SK-N-SH treated with all-trans-retinoic acid at 6 μM for 48 hours (cell line): ENCODE results near the gene NPEPL1.
A peak's percentile ranks its signal among the peaks of the same experiment; 100 is the strongest.

Source experiments
- ATAC-seq: fragments of 200-7000 bp; cut with Tn5 transposase; 3 replicates; pipeline ENCODE4 v1.9.1; 2020; ENCODE audit warnings: mild to moderate bottlenecking, moderate library complexity
- ARNTL ChIP-seq: fragments of 450-650 bp; formaldehyde crosslinking; IDR thresholded peaks from 2 replicates; pipeline ENCODE4 v1.5.0; 2020; ENCODE audit warnings: low read depth, mild to moderate bottlenecking, moderate library complexity, borderline replicate concordance
- BACH2 ChIP-seq: fragments of 250-450 bp; sonication (Bioruptor Pico); IDR thresholded peaks from 2 replicates; pipeline ENCODE4 v1.9.0; 2021; ENCODE audit warnings: mild to moderate bottlenecking, borderline replicate concordance
- CSDC2 ChIP-seq: fragments of 250-450 bp; sonication (Bioruptor Pico); IDR thresholded peaks from 2 replicates; pipeline ENCODE4 v1.5.0; 2020; ENCODE audit warnings: mild to moderate bottlenecking, moderate library complexity
- CSRNP3 ChIP-seq: fragments of 250-450 bp; sonication (Bioruptor Pico); IDR thresholded peaks from 2 replicates; pipeline ENCODE4 v1.5.1; 2021; ENCODE audit warnings: mild to moderate bottlenecking, moderate library complexity
- ESRRG ChIP-seq: fragments of 250-450 bp; sonication (Bioruptor Pico); IDR thresholded peaks from 2 replicates; pipeline ENCODE4 v1.6.1; 2021; ENCODE audit warnings: mild to moderate bottlenecking
- GLIS3 ChIP-seq: fragments of 250-450 bp; sonication (Bioruptor Pico); IDR thresholded peaks from 2 replicates; pipeline ENCODE4 v1.5.0; 2020; ENCODE audit warnings: mild to moderate bottlenecking, moderate library complexity
- ISL1 ChIP-seq: fragments of 250-450 bp; sonication (Bioruptor Pico); IDR thresholded peaks from 2 replicates; pipeline ENCODE4 v2.1.2; 2022; ENCODE audit warnings: mild to moderate bottlenecking, moderate library complexity
- OSR1 ChIP-seq: fragments of 250-450 bp; sonication (Bioruptor Pico); IDR thresholded peaks from 2 replicates; pipeline ENCODE4 v1.8.0; 2022; ENCODE audit warnings: moderate library complexity, mild to moderate bottlenecking, inconsistent platforms
- PATZ1 ChIP-seq: fragments of 250-450 bp; sonication (Bioruptor Pico); IDR thresholded peaks from 2 replicates; pipeline ENCODE4 v1.8.0; 2020; ENCODE audit warnings: mild to moderate bottlenecking, moderate library complexity, borderline replicate concordance
- POU6F1 ChIP-seq: fragments of 250-450 bp; sonication (Bioruptor Pico); IDR thresholded peaks from 2 replicates; pipeline ENCODE4 v1.8.0; 2021; ENCODE audit warnings: low read depth, mild to moderate bottlenecking, moderate library complexity, borderline replicate concordance
- PPARA ChIP-seq: fragments of 250-450 bp; sonication (Bioruptor Pico); IDR thresholded peaks from 2 replicates; pipeline ENCODE4 v1.5.0; 2020; ENCODE audit warnings: mild to moderate bottlenecking, borderline replicate concordance
- RARB ChIP-seq: fragments of 250-450 bp; sonication (Bioruptor Pico); IDR thresholded peaks from 2 replicates; pipeline ENCODE4 v1.8.0; 2021; ENCODE audit warnings: mild to moderate bottlenecking, moderate library complexity
- SNAI2 ChIP-seq: fragments of 250-450 bp; sonication (Bioruptor Pico); IDR thresholded peaks from 2 replicates; pipeline ENCODE4 v1.5.0; 2020; ENCODE audit warnings: mild to moderate bottlenecking, moderate library complexity
- TCF4 ChIP-seq: fragments of 250-450 bp; sonication (Bioruptor Pico); IDR thresholded peaks from 2 replicates; pipeline ENCODE4 v1.8.0; 2021; ENCODE audit warnings: mild to moderate bottlenecking, moderate library complexity, borderline replicate concordance
- TOX ChIP-seq: fragments of 250-450 bp; sonication (Bioruptor Pico); IDR thresholded peaks from 2 replicates; pipeline ENCODE4 v1.8.0; 2021; ENCODE audit warnings: mild to moderate bottlenecking, moderate library complexity, borderline replicate concordance
- TSHZ2 ChIP-seq: fragments of 250-450 bp; sonication (Bioruptor Pico); IDR thresholded peaks from 2 replicates; pipeline ENCODE4 v1.5.0; 2020; ENCODE audit warnings: mild to moderate bottlenecking, moderate library complexity
- ZC3H10 ChIP-seq: fragments of 250-450 bp; sonication (Bioruptor Pico); IDR thresholded peaks from 2 replicates; pipeline ENCODE4 v1.5.1; 2021; ENCODE audit warnings: mild to moderate bottlenecking, moderate library complexity
- ZFP3 ChIP-seq: fragments of 250-450 bp; sonication (Bioruptor Pico); IDR thresholded peaks from 2 replicates; pipeline ENCODE4 v1.5.0; 2020; ENCODE audit warnings: mild to moderate bottlenecking, moderate library complexity
- ZFP30 ChIP-seq: fragments of 450-650 bp; formaldehyde crosslinking; IDR thresholded peaks from 2 replicates; pipeline ENCODE4 v1.5.0; 2022; ENCODE audit warnings: mild to moderate bottlenecking, moderate library complexity
- ZNF565 ChIP-seq: fragments of 450-650 bp; formaldehyde crosslinking; conservative IDR thresholded peaks from 2 replicates; pipeline ENCODE4 v1.5.0; 2020; ENCODE audit warnings: low read depth, mild to moderate bottlenecking, moderate library complexity
- ZNF70 ChIP-seq: fragments of 450-650 bp; formaldehyde crosslinking; IDR thresholded peaks from 2 replicates; pipeline ENCODE4 v1.5.0; 2020; ENCODE audit warnings: mild to moderate bottlenecking, moderate library complexity
- ZNF8 ChIP-seq: fragments of 450-650 bp; formaldehyde crosslinking; IDR thresholded peaks from 2 replicates; pipeline ENCODE4 v1.5.0; 2020; ENCODE audit warnings: mild to moderate bottlenecking, moderate library complexity

The NPEPL1 gene

GRCh38 chr20:58649288-58650180 is 43.1 kb upstream of the NPEPL1 start (continued):
- no peak for TF ChIP-seq PATZ1
- no peak for TF ChIP-seq CSDC2 (CRISPR knock-in tag)
- no peak for TF ChIP-seq ISL1 (CRISPR knock-in tag)
- no peak for TF ChIP-seq OSR1 (CRISPR knock-in tag)
- no peak for TF ChIP-seq POU6F1 (CRISPR knock-in tag)
- no peak for TF ChIP-seq TCF4 (CRISPR knock-in tag)
- TF ChIP-seq SNAI2 (CRISPR knock-in tag): no peak
- TF ChIP-seq ESRRG (CRISPR knock-in tag): no peak
- no peak for TF ChIP-seq TOX (CRISPR knock-in tag)

- TF ChIP-seq ZNF565 (CRISPR knock-in tag): no peak
- TF ChIP-seq ZFP30 (CRISPR knock-in tag): no peak
- TF ChIP-seq GLIS3: no peak
- TF ChIP-seq ARNTL (CRISPR knock-in tag): no peak
- no peak for TF ChIP-seq TSHZ2
- TF ChIP-seq BACH2 (CRISPR knock-in tag): no peak
- TF ChIP-seq ZFP3: no peak
- no peak for TF ChIP-seq TOX (CRISPR knock-in tag)
- no peak for TF ChIP-seq ZNF70 (CRISPR knock-in tag)
- TF ChIP-seq TCF4 (CRISPR knock-in tag): no peak
- TF ChIP-seq PPARA (CRISPR knock-in tag): no peak
- no peak for TF ChIP-seq CSDC2 (CRISPR knock-in tag)
- TF ChIP-seq RARB (CRISPR knock-in tag): no peak
- no peak for TF ChIP-seq ESRRG (CRISPR knock-in tag)
- TF ChIP-seq CSRNP3 (CRISPR knock-in tag): no peak
- no peak for TF ChIP-seq ISL1 (CRISPR knock-in tag)
- no peak for ATAC-seq
These were observed 42.3 kb upstream of the NPEPL1 start for GRCh38 chr20:58650181-58650775.

- ATAC-seq: peak; percentile 88
- TF ChIP-seq ZFP3: peak; percentile 55; the same call in 1 of the 2 replicates
- TF ChIP-seq ESRRG (CRISPR knock-in tag): no peak
- TF ChIP-seq PPARA (CRISPR knock-in tag): no peak
- no peak for TF ChIP-seq OSR1 (CRISPR knock-in tag)
- 0 out of 2 replicates have a peak, but pooled peaks have one; percentile 25 for TF ChIP-seq ZFP30 (CRISPR knock-in tag)
- no peak for TF ChIP-seq BACH2 (CRISPR knock-in tag)
- TF ChIP-seq CSRNP3 (CRISPR knock-in tag): no peak
- no peak for TF ChIP-seq ARNTL (CRISPR knock-in tag)
- TF ChIP-seq CSDC2 (CRISPR knock-in tag): peak; percentile 33; the same call in 1 of the 2 replicates
- TF ChIP-seq ZNF565 (CRISPR knock-in tag): 0 out of 2 replicates have a peak, but pooled peaks have one; percentile 55
- TF ChIP-seq TCF4 (CRISPR knock-in tag): no peak
- TF ChIP-seq ISL1 (CRISPR knock-in tag): no peak; the same call in 1 of the 2 replicates
- TF ChIP-seq ZC3H10 (CRISPR knock-in tag): 0 out of 2 replicates have a peak, but pooled peaks have one; percentile 16
- peak; percentile 53; the same call in 1 of the 2 replicates for TF ChIP-seq PATZ1
- TF ChIP-seq ZNF8 (CRISPR knock-in tag): 0 out of 2 replicates have a peak, but pooled peaks have one; percentile 35
These were observed 41.6 kb upstream of the NPEPL1 start, which contains the start of gene STX16 for GRCh38 chr20:58650776-58651558. Gene STX16 (plus strand): TSS chr20:58651283. CDS start chr20:58652007, 724 bp downstream.
